GM12872 (cell line): ENCODE data around the gene EIF2AK2.

ENCODE experiments used
- TF ChIP-seq, protein P1 (sequence below): IDR thresholded peaks from 3 replicates; pipeline ENCODE4 v1.5.1; 2011; ENCODE audit warnings: low read depth, mild to moderate bottlenecking, low read length, moderate library complexity; ENCODE audit not compliant: insufficient read depth

Gene EIF2AK2

GRCh38 chr2:37180640-37181039 is 23.9 kb upstream of the EIF2AK2 start:
- TF ChIP-seq, protein P1, sequence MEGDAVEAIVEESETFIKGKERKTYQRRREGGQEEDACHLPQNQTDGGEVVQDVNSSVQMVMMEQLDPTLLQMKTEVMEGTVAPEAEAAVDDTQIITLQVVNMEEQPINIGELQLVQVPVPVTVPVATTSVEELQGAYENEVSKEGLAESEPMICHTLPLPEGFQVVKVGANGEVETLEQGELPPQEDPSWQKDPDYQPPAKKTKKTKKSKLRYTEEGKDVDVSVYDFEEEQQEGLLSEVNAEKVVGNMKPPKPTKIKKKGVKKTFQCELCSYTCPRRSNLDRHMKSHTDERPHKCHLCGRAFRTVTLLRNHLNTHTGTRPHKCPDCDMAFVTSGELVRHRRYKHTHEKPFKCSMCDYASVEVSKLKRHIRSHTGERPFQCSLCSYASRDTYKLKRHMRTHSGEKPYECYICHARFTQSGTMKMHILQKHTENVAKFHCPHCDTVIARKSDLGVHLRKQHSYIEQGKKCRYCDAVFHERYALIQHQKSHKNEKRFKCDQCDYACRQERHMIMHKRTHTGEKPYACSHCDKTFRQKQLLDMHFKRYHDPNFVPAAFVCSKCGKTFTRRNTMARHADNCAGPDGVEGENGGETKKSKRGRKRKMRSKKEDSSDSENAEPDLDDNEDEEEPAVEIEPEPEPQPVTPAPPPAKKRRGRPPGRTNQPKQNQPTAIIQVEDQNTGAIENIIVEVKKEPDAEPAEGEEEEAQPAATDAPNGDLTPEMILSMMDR: no peak

DNA sequence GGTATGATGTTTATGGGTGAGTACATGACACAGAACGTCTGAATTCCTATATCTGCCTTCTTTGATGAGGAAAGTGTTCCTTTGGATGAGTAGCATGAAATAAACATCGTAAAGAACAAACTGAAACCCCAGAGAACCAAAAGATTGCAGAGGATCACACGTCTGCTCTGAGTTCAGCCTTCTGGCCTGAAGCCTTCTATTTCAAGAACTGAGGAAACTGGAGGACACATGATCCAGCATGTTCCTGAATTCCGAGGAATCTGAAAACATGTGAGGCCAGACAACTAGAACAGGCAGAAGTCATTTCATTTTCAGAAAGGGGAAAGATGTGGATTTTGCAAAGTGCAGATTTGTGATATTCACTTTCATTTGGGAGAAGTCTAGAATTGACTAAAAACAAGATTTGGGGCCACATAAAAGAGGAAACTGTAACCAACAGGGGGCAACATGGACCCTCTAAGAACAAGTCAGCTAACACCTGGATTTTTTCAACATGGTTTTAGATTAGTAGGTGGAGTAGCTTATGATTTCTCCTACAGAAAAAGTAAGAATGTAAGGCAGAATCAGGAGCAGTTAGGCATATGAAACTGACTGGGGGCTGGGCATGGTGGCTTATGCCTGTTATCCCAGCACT is 23.3 kb upstream of the EIF2AK2 start:
- TF ChIP-seq, protein P1: 0 out of 3 replicates have a peak, but pooled peaks have one; percentile 13

DNA sequence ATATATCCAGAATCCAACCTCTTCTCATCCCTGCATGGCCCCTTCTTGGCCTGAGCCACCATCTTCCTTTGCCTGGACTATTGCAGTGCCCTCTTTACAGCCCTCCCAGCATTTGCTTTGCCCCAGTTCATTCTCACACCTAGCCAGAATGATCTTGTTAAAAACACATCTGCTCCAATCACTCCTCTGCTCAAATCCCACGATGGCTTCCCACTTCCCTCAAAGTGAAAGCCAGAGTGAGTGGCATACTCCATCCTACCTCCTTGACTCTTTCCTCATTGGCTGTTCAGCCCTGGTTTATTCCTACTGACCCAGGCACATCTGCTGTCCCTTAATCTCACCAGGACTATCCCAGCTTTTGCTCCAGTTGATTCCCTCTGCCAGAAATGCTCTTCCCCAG is 17.0 kb upstream of the EIF2AK2 start:
- TF ChIP-seq, protein P1: no peak

- TF ChIP-seq, protein P1: no peak
Measured at GRCh38 chr2:37171624-37171950, 14.8 kb upstream of the EIF2AK2 start.

- TF ChIP-seq, protein P1: peak; percentile 74
Measured at GRCh38 chr2:37168217-37168981, 11.6 kb upstream of the EIF2AK2 start.

DNA sequence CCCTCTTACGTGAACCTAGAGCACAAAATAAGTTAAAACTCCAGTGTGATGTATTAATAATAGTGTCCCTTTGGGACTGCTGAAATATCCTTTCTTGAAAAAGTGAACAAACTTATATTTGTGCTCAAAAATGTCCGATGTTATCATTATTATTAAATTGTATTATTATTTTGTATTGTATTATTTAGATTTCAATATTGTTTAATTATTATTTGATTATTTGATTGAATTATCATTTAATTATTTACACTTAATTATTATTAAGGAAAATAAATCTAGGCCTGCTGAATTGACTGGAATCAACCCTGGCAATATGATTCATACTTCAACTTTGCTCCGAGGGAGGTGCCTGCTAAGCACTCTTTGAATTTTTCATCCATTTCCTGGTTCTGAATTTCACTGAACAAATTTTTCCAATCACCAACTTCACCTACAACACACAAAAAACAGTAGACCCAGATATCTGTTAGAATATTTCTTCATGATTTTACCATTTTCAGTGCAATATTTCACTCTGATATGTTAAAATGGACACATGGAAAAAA is 10.9 kb upstream of the EIF2AK2 start:
- TF ChIP-seq, protein P1: no peak

- TF ChIP-seq, protein P1: no peak
Measured at GRCh38 chr2:37164757-37165156, 8.0 kb upstream of the EIF2AK2 start.
